ENCODE measurements around the gene KCNMB2.

- TF ChIP-seq POLR2A (IDR thresholded peaks at IDR 0.05) (no peak), CTCF (IDR thresholded peaks at IDR 0.05) (no peak)
Observed at GRCh38 chr3:178773358-178773757, 237.1 kb downstream of the KCNMB2 start.

All from right lobe of liver (tissue), 4 donors.